Measurements from ENCODE around the gene DGKB.

Gene DGKB

GRCh38 chr7:14754631-14755030, 147.9 kb downstream of the DGKB start:
- peaks cover 8% of the 10 kb centered on the region for H3K4me1 ChIP-seq (ENCODE audit: control insufficient read depth, low read depth, low read length)
- no peak overlapping the region for H3K4me3 ChIP-seq (ENCODE audit: low read length)
- no peaks in the 10 kb centered on the region for H3K9me3 ChIP-seq (ENCODE audit: control insufficient read depth, low read depth, low read length)
- H3K36me3 ChIP-seq (ENCODE audit: control insufficient read depth, low read depth, low read length), result no peaks in the 10 kb centered on the region
- no peak overlapping the region for H3K27ac ChIP-seq (ENCODE audit: low read length)
- no peaks in the 10 kb centered on the region for H3K27me3 ChIP-seq (ENCODE audit: control insufficient read depth, insufficient read depth, low read length)
- H3K9ac ChIP-seq (ENCODE audit: low read length), result no peak overlapping the region

- Histone ChIP-seq H3K9me3 (ENCODE audit: control insufficient read depth, low read depth, low read length) (no peaks in the 10 kb centered on the region), H3K4me3 (ENCODE audit: low read length) (no peak overlapping the region), H3K9ac (ENCODE audit: low read length) (no peak overlapping the region), H3K36me3 (ENCODE audit: control insufficient read depth, low read depth, low read length) (no peaks in the 10 kb centered on the region), H3K4me1 (ENCODE audit: control insufficient read depth, low read depth, low read length) (peaks cover 8% of the 10 kb centered on the region), H3K27me3 (ENCODE audit: control insufficient read depth, insufficient read depth, low read length) (no peaks in the 10 kb centered on the region), H3K27ac (ENCODE audit: low read length) (no peak overlapping the region)
Observed at GRCh38 chr7:14752301-14752700, 150.2 kb downstream of the DGKB start.

GRCh38 chr7:14751461-14751860, 151.1 kb downstream of the DGKB start:
- Histone ChIP-seq H3K27ac (ENCODE audit: low read length) (no peak overlapping the region), H3K9me3 (ENCODE audit: control insufficient read depth, low read depth, low read length) (no peaks in the 10 kb centered on the region), H3K36me3 (ENCODE audit: control insufficient read depth, low read depth, low read length) (no peaks in the 10 kb centered on the region), H3K4me1 (ENCODE audit: control insufficient read depth, low read depth, low read length) (peaks cover 8% of the 10 kb centered on the region), H3K9ac (ENCODE audit: low read length) (no peak overlapping the region), H3K4me3 (ENCODE audit: low read length) (no peak overlapping the region), H3K27me3 (ENCODE audit: control insufficient read depth, insufficient read depth, low read length) (no peaks in the 10 kb centered on the region)

GRCh38 chr7:14748461-14748860, 154.1 kb downstream of the DGKB start:
- no peaks in the 10 kb centered on the region for H3K27me3 ChIP-seq (ENCODE audit: control insufficient read depth, insufficient read depth, low read length)
- H3K9ac ChIP-seq (ENCODE audit: low read length), result no peak overlapping the region
- no peak overlapping the region for H3K4me3 ChIP-seq (ENCODE audit: low read length)
- H3K9me3 ChIP-seq (ENCODE audit: control insufficient read depth, low read depth, low read length), result no peaks in the 10 kb centered on the region
- H3K4me1 ChIP-seq (ENCODE audit: control insufficient read depth, low read depth, low read length), result no peaks in the 10 kb centered on the region
- H3K36me3 ChIP-seq (ENCODE audit: control insufficient read depth, low read depth, low read length), result no peaks in the 10 kb centered on the region
- H3K27ac ChIP-seq (ENCODE audit: low read length), result no peak overlapping the region

GRCh38 chr7:14747701-14748100, 154.8 kb downstream of the DGKB start:
- H3K9ac ChIP-seq (ENCODE audit: low read length), result no peak overlapping the region
- H3K27me3 ChIP-seq (ENCODE audit: control insufficient read depth, insufficient read depth, low read length), result no peaks in the 10 kb centered on the region
- no peaks in the 10 kb centered on the region for H3K36me3 ChIP-seq (ENCODE audit: control insufficient read depth, low read depth, low read length)
- H3K4me1 ChIP-seq (ENCODE audit: control insufficient read depth, low read depth, low read length), result no peaks in the 10 kb centered on the region
- H3K9me3 ChIP-seq (ENCODE audit: control insufficient read depth, low read depth, low read length), result peaks cover 3% of the 10 kb centered on the region
- H3K4me3 ChIP-seq (ENCODE audit: low read length), result no peak overlapping the region
- H3K27ac ChIP-seq (ENCODE audit: low read length), result no peak overlapping the region

- Histone ChIP-seq H3K4me3 (ENCODE audit: low read length) (no peak overlapping the region), H3K9ac (ENCODE audit: low read length) (no peak overlapping the region), H3K27ac (ENCODE audit: low read length) (no peak overlapping the region), H3K27me3 (ENCODE audit: control insufficient read depth, insufficient read depth, low read length) (no peaks in the 10 kb centered on the region), H3K36me3 (ENCODE audit: control insufficient read depth, low read depth, low read length) (no peaks in the 10 kb centered on the region), H3K4me1 (ENCODE audit: control insufficient read depth, low read depth, low read length) (no peaks in the 10 kb centered on the region), H3K9me3 (ENCODE audit: control insufficient read depth, low read depth, low read length) (peaks cover 9% of the 10 kb centered on the region)
Observed at GRCh38 chr7:14745076-14745475, 157.5 kb downstream of the DGKB start.

- Histone ChIP-seq H3K36me3 (ENCODE audit: control insufficient read depth, low read depth, low read length) (no peaks in the 10 kb centered on the region), H3K9ac (ENCODE audit: low read length) (no peak overlapping the region), H3K27ac (ENCODE audit: low read length) (no peak overlapping the region), H3K9me3 (ENCODE audit: control insufficient read depth, low read depth, low read length) (peaks cover 9% of the 10 kb centered on the region), H3K4me3 (ENCODE audit: low read length) (no peak overlapping the region), H3K27me3 (ENCODE audit: control insufficient read depth, insufficient read depth, low read length) (no peaks in the 10 kb centered on the region), H3K4me1 (ENCODE audit: control insufficient read depth, low read depth, low read length) (no peaks in the 10 kb centered on the region)
Observed at GRCh38 chr7:14740606-14741005, 161.9 kb downstream of the DGKB start.

GRCh38 chr7:14739841-14740185, 162.7 kb downstream of the DGKB start:
- Histone ChIP-seq H3K9me3 (ENCODE audit: control insufficient read depth, low read depth, low read length) (peaks cover 9% of the 10 kb centered on the region), H3K4me3 (ENCODE audit: low read length) (no peak overlapping the region), H3K27ac (ENCODE audit: low read length) (no peak overlapping the region)

GRCh38 chr7:14739168-14739840, 163.2 kb downstream of the DGKB start:
- Histone ChIP-seq H3K27ac (ENCODE audit: low read length) (no peak overlapping the region), H3K9me3 (ENCODE audit: control insufficient read depth, low read depth, low read length) (peaks cover 9% of the 10 kb centered on the region), H3K9ac (ENCODE audit: low read length) (no peak overlapping the region), H3K27me3 (ENCODE audit: control insufficient read depth, insufficient read depth, low read length) (no peaks in the 10 kb centered on the region), H3K4me3 (ENCODE audit: low read length) (no peak overlapping the region), H3K4me1 (ENCODE audit: control insufficient read depth, low read depth, low read length) (no peaks in the 10 kb centered on the region), H3K36me3 (ENCODE audit: control insufficient read depth, low read depth, low read length) (no peaks in the 10 kb centered on the region)

More at GRCh38 chr7:14739841-14740185, 162.7 kb downstream of the DGKB start:
- Histone ChIP-seq H3K27me3 (ENCODE audit: control insufficient read depth, insufficient read depth, low read length) (no peaks in the 10 kb centered on the region), H3K36me3 (ENCODE audit: control insufficient read depth, low read depth, low read length) (no peaks in the 10 kb centered on the region), H3K4me1 (ENCODE audit: control insufficient read depth, low read depth, low read length) (no peaks in the 10 kb centered on the region), H3K9ac (ENCODE audit: low read length) (no peak overlapping the region)

GRCh38 chr7:14738086-14738485, 164.5 kb downstream of the DGKB start:
- Histone ChIP-seq H3K27ac (ENCODE audit: low read length) (no peak overlapping the region), H3K9ac (ENCODE audit: low read length) (no peak overlapping the region), H3K4me3 (ENCODE audit: low read length) (no peak overlapping the region), H3K9me3 (ENCODE audit: control insufficient read depth, low read depth, low read length) (peaks cover 9% of the 10 kb centered on the region), H3K36me3 (ENCODE audit: control insufficient read depth, low read depth, low read length) (no peaks in the 10 kb centered on the region), H3K4me1 (ENCODE audit: control insufficient read depth, low read depth, low read length) (no peaks in the 10 kb centered on the region), H3K27me3 (ENCODE audit: control insufficient read depth, insufficient read depth, low read length) (no peaks in the 10 kb centered on the region)

GRCh38 chr7:14734839-14735321, 167.7 kb downstream of the DGKB start:
- Histone ChIP-seq H3K4me3 (ENCODE audit: low read length) (peak overlapping the region; percentile 42), H3K27ac (ENCODE audit: low read length) (no peak overlapping the region), H3K36me3 (ENCODE audit: control insufficient read depth, low read depth, low read length) (no peaks in the 10 kb centered on the region), H3K9me3 (ENCODE audit: control insufficient read depth, low read depth, low read length) (no peaks in the 10 kb centered on the region), H3K27me3 (ENCODE audit: control insufficient read depth, insufficient read depth, low read length) (no peaks in the 10 kb centered on the region), H3K9ac (ENCODE audit: low read length) (no peak overlapping the region), H3K4me1 (ENCODE audit: control insufficient read depth, low read depth, low read length) (no peaks in the 10 kb centered on the region)

GRCh38 chr7:14720785-14721184, 181.8 kb downstream of the DGKB start:
- Histone ChIP-seq H3K36me3 (ENCODE audit: control insufficient read depth, low read depth, low read length) (no peaks in the 10 kb centered on the region), H3K27me3 (ENCODE audit: control insufficient read depth, insufficient read depth, low read length) (no peaks in the 10 kb centered on the region), H3K4me1 (ENCODE audit: control insufficient read depth, low read depth, low read length) (peaks cover 23% of the 10 kb centered on the region), H3K9ac (ENCODE audit: low read length) (no peak overlapping the region), H3K9me3 (ENCODE audit: control insufficient read depth, low read depth, low read length) (no peaks in the 10 kb centered on the region), H3K27ac (ENCODE audit: low read length) (no peak overlapping the region), H3K4me3 (ENCODE audit: low read length) (no peak overlapping the region)
